Measurements from ENCODE around the gene FGB.

FGB gene

DNA sequence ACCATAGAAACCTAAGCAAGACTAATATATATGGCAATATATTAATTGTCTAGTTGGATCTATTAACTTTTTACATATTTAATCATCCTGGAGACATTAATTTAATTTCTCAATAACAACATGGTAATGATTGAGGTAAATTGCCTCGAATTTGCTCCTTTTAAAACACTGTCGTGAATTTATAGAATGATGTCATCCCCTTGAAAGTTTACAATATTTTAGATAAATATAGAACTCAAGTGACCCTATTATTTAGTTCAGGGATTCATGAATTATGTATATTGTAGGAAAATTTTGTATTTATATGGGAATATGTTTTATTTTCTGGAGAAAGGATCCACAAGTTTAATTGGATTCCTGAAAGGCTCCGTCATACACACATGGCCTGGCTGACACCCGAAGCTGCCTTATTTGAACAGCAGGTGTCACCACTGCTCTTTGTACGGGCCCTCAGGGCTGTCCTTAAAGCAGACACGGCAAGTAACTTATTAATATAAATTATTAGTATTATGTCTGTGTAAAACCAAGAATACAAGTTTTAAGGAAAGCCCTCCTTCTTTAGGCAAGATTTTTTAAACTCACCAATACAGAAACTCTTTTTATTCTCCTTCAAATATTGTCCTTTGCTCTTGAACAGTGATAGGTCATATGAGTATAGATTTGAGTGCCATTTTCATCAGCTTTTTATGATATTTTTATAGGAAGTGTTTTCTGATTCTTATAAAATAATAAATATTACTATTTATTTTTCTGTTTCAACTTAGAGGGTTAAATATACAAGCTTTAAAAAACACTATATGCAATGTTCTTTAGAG lies 10.7 kb upstream of the FGB start:
- DNase-seq (ENCODE audit: low read depth), result peak; percentile 95

DNA sequence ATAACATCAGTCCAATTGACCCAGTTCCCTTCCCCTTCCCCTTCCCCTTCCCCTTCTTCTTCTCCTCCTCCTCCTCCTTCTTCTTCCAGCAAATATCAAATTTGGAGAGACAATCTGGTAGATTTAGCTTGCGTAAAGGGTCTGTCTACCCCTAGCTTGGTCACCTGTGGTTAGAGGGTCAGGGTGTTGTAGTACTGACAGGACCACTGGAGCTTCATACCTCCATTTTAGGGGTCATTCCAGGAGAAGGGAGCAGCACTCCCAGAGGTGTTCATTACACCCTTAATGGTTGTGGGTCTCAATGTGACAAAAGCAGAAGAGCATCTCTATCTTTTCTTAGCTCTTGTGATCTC lies 3.7 kb upstream of the FGB start:
- H3K4me3 ChIP-seq (ENCODE audit: low read depth, low read length), result no peak overlapping the region
- TF ChIP-seq, protein P1, sequence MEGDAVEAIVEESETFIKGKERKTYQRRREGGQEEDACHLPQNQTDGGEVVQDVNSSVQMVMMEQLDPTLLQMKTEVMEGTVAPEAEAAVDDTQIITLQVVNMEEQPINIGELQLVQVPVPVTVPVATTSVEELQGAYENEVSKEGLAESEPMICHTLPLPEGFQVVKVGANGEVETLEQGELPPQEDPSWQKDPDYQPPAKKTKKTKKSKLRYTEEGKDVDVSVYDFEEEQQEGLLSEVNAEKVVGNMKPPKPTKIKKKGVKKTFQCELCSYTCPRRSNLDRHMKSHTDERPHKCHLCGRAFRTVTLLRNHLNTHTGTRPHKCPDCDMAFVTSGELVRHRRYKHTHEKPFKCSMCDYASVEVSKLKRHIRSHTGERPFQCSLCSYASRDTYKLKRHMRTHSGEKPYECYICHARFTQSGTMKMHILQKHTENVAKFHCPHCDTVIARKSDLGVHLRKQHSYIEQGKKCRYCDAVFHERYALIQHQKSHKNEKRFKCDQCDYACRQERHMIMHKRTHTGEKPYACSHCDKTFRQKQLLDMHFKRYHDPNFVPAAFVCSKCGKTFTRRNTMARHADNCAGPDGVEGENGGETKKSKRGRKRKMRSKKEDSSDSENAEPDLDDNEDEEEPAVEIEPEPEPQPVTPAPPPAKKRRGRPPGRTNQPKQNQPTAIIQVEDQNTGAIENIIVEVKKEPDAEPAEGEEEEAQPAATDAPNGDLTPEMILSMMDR (conservative IDR thresholded peaks at IDR 0.05; ENCODE audit: low read depth, low read length), result no peak
- DNase-seq (ENCODE audit: low read depth), result no peak

More for the DNA sequence above, 10.7 kb upstream of the FGB start:
- TF ChIP-seq, protein P1 (conservative IDR thresholded peaks at IDR 0.05; ENCODE audit: low read depth, low read length), result peak; percentile 94
- H3K4me3 ChIP-seq (ENCODE audit: low read depth, low read length), result no peak overlapping the region

DNA sequence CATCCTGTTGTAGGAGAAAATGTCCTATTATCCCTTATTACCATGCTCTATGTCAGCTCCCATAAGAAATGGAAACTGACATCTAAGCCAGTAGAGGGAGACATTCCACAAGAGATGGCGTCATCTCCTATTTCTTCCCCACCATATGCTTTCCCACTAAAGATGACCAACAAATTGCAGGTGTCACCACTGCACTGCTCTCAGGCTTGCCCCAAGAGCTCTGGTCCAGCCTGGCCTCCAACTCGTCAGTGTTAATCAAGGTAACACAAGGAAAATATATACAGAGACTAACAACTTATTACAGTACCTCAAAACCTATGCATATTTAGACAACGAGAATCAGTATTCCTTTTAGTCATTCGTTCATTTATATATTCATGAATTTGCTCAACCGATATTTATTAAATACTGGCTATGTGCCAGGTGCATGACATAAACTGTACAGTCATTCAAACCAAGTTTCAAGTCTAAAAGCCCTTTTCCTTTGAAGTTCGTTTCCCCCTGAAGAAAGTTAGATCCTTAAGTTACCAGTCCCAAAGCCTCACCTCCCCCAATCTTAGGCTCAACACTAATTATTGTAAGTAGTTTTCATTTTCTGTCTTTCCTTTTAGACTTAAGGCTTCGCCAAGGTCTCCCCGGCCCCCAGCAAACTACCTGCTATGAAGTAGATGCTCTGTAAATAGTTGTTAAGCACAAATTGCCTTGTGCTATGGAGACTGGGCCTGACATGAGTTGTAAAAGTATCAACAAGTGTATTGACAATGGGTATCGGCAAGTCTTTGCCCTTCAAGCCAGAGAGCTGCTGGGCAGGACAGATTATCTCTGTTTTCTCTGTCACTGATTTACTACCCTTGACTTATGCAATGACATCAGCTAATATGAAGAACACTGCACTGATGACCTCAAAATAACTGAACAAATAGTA lies 3.1 kb upstream of the FGB start:
- no peak overlapping the region for H3K4me3 ChIP-seq (ENCODE audit: low read depth, low read length)
- DNase-seq (ENCODE audit: low read depth), result peak; percentile 86
- TF ChIP-seq, protein P1 (conservative IDR thresholded peaks at IDR 0.05; ENCODE audit: low read depth, low read length), result peak; percentile 79

DNA sequence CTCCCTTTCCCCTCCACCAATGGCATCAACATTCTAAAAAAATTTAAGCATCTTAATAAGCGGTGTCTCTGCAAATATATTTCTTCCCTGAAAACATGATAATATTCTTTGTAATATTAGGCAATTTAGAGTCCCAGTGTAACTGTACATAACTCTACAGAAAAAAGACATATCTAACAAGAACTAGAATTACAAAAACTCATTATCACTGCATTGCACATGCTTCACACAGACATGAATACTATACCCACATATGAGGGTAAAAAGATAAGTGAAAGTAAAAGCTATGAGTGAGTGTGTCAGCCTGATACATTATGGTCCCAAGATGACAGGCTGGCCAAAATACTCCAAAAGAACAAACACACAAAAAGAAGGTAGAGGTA lies 2.4 kb upstream of the FGB start:
- no peak overlapping the region for H3K4me3 ChIP-seq (ENCODE audit: low read depth, low read length)
- peak; percentile 14 for DNase-seq (ENCODE audit: low read depth)
- TF ChIP-seq, protein P1 (conservative IDR thresholded peaks at IDR 0.05; ENCODE audit: low read depth, low read length), result no peak

DNA sequence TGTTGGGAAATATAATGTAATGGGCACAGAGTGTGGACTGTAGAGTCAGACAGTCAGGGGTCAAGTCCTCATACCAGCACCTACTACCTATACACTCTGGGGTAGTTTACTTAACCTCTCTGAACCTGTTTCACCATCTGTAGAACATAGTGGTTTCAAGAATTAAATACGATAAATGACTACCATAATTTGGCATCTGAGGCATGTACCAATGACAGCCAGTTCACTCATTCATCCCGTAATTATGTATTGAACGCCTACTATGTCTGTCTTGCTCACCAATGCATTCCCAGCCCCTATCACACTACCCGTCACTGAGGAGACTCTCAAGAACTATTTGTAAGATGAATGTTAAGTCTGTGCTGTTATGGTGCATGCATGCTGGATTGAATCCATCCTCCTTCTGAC lies 2.0 kb upstream of the FGB start:
- TF ChIP-seq, protein P1 (conservative IDR thresholded peaks at IDR 0.05; ENCODE audit: low read depth, low read length), result no peak
- peak; percentile 88 for DNase-seq (ENCODE audit: low read depth)
- H3K4me3 ChIP-seq (ENCODE audit: low read depth, low read length), result no peak overlapping the region

DNA sequence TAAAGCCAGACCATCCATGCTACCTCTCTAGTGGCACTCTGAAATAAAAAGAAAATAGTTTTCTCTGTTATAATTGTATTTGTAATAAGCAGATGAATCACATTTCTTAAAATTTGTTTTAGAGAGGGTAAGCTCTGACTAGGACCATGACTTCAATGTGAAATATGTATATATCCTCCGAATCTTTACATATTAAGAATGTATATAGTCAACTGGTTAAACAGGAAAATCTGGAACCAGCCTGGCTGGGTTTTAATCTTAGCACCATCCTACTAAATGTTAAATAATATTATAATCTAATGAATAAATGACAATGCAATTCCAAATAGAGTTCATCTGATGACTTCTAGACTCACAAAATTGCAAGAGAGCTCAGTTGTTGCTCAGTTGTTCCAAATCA lies 1.5 kb downstream of the FGB start:
- DNase-seq (ENCODE audit: low read depth), result no peak
- TF ChIP-seq, protein P1 (conservative IDR thresholded peaks at IDR 0.05; ENCODE audit: low read depth, low read length), result no peak
- H3K4me3 ChIP-seq (ENCODE audit: low read depth, low read length), result no peak overlapping the region
